Stimulated activated CD4-positive, alpha-beta T cell treated with anti-CD3 and anti-CD28 coated beads, Interleukin-1b, Interleukin-23, amount 100 ng/mL, for 24 hours (primary cell): ENCODE results near the gene NUCB1.
A peak's percentile ranks its signal among the peaks of the same experiment; 100 is the strongest.

Source experiments
- DNase-seq, 4 experiments: peaks; one replicate each; pipeline ENCODE4 v3.0.0-alpha.2; 2020; ENCODE audit warnings: low read depth in 4 of 4, low spot score in 1 of 4

The NUCB1 gene

DNA sequence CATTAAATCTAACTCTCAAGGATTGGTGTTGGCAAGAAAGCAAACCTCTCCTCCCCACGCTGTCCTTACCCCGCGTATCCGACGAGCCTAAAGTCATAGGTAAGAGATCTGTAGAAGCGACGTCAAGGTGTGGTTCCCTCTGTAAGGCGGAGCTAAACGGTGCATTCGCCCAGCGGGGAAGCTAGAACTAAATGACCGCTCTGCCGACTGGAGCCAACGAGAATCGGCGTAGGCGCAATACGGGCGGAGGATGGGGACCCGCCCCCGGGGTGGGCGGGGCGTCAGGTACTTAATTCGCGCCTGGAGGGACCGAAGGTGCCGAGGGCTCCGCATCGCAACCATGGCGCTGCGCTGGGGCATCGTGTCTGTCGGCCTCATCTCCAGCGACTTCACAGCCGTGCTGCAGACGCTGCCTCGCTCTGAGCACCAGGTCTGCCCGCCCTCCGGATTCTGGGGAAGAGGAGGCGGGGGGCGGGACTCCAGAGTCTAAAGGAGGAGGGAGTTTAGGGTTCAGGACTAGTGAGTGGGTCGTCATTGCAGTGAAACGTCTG is 33.3 kb downstream of the NUCB1 start, which contains the start of gene DHDH:
Gene DHDH (plus strand): TSS at position 318 of the 551 bp plus-strand sequence. CDS start 23 bp downstream, at position 341.
- DNase-seq, result peak; percentile 40 to 75 (median 50)

DNA sequence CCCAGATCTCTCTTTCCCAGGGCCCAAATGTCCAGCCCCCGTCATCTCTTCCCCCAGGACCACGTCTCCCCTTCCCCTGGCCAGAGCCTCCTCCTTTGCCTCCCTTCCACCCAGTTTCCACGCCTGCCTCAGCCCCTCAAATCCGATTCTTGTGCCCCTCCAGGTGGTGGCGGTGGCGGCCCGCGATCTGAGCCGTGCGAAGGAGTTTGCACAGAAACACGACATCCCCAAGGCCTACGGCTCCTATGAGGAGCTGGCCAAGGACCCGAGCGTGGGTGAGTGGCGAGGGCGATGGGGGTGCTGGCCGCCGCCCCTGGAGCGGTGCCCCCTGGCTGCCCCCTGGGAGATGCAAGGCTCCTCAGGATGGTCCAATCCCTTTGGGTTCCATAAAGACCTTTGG is 34.7 kb downstream of the NUCB1 start:
- no peak for DNase-seq

DNA sequence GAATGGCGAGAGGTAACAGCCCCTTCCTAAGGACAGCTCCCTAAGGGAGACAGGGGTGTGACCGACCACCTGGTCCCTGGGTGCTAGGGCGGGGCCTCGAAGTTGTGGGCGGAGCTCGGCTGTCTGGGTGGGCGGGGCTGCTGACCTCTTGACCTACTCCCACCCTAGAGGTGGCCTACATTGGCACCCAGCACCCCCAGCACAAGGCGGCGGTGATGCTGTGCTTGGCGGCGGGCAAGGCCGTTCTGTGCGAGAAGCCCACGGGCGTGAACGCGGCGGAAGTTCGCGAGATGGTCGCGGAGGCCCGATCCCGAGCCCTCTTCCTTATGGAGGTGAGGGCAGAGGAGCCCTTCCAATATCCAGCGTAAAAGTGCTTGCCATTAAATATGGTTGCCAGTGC is 35.8 kb downstream of the NUCB1 start:
- no peak for DNase-seq

DNA sequence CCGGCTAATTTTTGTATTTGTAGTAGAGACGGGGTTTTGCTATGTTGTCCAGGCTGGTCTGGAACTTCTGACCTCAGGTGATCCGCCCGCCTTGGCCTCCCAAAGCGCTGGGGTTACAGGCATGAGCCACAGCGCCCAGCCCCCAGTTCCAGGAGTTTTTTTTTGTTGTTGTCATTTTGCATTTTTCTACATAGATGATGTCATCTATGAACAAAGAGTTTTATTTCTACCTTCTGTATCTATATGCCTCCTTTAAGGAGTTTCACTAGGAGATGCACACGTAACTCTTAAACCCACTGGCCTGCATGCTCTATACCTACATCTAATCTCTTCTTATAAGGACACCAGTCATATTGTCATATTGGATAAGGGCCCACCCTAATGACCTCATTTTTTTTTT is 38.1 kb downstream of the NUCB1 start:
- no peak for DNase-seq

DNA sequence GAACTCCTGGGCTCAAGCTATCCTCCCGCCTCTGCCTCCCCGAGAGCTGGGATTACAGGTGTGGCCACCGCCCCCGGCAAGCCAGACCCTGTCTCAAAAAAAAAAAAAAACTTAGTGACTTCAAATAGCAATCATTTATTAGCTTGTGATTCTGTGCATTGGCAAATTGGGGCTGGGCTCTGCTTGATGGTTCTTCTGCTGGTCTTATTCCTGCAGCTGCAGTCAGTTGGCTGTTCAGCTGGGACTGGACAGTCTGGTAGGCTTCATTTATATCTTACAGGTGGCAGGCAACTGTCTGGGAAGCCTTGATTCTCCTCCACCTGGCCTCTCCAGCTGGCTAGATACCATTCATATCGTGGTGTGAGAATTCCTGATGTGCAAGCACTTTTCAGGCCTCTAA is 40.8 kb downstream of the NUCB1 start:
- no peak for DNase-seq

DNA sequence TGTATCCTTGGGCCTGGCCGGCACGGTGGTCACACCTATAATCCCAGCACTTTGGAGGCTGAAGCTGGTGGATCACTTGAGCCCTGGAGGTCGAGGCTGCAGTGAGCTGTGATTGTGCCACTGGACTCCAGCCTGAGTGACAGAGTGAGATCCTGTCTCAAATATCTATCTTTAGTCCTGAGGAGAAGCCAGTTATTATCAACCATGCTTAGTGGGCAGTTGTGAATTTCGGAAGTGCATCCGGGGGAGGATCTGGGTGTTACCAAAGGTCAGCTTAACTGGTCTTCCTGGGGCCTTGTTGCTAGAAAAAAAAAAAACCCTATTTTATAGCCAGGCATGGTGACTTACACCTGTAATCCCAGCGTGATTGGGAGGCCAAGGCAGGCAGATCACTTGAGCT is 43.0 kb downstream of the NUCB1 start:
- DNase-seq, result no peak

DNA sequence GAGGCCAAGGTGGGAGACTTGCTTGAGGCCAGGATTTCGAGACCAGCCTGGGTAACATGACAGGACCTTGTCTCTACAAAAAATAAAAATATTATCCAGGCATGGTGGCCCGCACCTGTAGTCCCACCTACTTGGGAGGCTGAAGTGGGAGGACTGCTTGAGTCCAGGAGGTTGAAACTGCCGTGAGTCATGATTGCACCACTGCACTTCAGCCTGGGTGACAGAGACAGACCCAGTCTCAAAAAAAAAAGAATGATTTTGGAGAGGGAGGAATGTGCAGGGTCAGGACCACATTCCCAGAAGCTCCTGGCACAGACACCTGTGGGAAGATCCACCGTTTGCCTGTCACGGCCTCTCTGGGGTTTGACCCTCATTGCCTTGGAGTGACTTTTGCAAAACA is 45.3 kb downstream of the NUCB1 start:
- DNase-seq, result no peak

DNA sequence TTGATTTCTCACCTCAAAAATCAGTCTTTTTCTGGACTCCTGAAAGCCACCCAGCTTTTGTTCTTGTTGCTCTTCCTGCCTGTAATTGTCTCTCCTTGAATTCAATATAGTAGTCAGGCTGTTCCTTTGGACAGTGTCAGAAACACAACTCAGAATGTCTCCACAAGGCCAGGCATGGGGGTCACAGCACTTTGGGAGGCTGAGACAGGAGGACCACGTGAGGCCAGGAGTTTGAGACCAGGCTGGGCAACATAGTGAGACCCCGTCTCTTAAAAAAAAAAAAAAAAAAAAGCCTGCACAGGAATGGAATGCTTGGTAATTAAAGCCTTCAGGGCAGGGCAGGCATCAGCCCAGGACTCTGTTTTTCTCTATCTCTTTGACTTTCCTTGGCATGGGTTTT is 45.7 kb downstream of the NUCB1 start:
- DNase-seq, result no peak

DNA sequence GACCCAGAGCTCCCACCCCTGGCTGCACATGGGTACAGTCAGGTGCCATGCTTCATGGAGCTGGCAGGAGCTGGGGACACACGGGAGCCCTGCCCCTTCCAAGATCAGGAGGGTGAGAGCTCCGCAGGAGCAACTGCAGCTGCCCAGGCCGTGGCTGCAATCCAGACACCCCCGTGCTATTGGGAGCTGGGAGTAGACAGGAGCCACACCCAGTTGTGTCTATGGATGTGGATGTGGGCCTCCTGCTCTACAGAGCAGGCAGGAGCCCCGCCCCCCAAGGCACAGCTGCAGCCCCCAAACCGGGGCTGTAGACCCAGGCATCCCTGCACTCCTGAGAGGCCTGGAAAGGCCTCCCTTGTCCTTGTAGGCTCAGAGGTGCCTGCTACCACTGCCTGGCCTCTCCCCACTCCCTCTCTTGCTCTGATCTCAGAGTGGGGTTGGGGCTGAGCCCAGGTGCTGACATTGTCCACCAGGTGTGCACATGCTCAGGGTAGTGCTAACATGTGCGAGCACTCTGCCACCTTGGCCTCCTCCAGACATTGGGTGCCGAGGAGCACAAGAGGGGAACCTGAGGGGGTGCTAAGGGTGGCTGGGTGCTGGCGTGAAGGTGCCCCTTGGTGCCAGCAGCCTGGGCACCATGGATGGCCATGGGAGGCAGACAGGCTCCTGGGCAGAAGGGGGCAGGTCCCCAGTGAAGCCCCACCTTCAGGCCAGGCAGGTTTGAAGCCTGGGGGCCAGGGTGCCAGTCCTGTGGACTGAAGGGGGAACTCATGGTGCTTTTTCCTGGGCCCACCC is 46.5 kb downstream of the NUCB1 start:
- DNase-seq, result no peak

DNA sequence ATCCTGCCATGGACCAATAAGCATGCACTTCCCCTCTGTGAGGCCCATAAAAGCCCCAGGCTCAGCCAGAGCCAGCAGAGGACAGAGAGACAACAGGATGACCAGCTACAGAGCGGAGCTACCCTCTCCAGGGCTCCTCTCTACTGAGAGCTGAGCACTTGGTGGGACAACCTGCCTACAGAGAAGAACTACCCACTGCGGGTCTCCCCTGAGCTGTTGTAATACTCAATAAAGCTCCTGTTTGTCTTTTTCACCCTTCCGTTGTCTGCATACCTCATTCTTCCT is 47.1 kb downstream of the NUCB1 start:
- no peak for DNase-seq

DNA sequence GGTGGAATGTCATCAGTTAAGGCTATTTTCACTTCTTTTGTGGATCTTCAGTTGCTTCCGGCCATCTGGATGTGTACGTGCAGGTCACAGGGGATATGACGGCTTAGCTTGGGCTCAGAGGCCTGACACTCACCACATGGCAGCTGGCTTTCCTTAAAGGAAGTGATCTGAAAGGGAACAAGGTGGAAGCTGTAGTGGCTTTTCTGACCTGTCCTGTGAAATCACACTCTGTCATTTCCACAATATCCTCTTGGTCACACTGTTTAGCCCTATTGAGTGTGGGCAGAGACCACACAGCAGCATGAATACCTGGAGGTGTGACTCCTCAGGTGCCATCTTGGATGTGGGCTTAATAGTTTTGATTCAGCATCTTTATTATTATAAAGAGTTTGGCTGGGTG is 50.0 kb downstream of the NUCB1 start:
- DNase-seq, result no peak

DNA sequence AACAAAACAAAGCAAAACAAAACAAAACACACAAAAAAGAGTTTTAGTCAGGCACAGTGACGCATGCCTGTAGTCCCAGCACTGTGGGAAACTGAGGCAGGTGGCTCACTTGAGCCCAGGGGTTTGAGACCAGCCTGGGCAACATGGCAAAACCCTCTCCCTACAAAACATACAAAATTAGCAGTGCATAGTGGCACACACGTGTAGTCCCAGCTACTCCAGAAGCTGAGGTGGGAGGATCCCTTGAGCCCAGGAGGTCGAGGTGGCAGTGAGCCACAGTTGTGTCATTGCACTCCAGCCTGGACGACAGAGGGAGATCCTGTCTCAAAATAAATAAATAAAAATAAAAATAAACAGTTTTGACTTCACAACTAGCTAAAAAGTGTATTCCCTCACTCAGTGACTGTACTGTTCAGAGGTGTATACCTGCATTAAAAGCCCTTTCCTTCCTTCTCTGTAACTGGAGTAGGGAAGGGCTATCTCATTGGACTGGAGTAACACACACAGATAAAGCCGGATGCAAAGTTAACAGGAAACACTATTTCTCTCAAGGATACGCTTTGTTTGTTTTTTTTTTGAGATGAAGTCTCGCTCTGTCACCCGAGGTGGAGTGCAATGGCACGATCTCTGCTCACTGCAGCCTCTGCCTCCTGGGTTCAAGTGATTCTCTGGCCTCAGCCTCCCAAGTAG is 50.9 kb downstream of the NUCB1 start:
- no peak for DNase-seq

DNA sequence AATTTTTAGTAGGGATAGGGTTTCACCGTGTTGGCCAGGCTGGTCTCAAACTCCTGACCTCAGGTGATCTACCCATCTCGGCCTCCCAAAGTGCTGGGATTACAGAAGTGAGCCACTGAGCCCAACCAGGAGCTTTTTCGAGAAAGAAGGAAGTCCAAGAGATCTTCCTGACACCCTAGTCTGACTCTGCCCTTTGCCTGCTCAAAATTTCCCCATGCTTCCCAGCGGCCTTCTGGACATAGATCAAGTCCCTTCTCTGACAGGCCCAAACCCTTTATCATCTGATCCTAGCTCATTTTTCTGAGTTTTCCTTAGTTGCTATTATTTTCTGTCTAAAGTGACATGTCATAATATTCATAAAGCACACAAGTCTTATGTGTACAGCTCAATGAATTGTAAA is 53.0 kb downstream of the NUCB1 start:
- no peak for DNase-seq

DNA sequence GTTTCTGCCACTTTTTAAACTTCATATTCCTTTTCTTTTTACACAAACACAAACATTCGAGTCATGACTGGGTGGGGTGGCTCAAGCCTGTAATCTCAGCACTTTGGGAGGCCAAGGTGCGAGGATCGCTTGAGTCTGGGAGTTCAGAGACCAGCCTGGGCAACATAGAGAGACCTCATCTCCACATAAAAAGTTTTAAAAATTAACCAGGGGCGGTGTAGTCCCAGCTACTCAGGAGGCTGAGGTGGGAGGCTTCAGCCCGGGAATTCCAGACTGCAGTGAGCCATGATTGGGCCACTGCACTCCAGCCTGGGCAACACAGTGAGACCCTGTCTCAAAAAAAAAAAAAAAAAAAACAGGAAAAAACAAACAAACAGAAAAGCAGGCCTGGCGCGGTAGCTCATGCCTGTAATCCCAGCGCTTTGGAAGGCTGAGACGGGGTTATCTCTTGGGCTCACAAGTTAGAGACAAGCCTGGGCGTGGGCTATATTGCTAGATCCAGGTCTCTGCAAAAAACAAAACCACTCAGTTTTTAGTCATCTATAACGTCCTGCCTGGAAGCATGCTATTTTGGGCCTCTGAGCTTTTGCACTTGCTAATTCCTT is 54.0 kb downstream of the NUCB1 start:
- no peak for DNase-seq

DNA sequence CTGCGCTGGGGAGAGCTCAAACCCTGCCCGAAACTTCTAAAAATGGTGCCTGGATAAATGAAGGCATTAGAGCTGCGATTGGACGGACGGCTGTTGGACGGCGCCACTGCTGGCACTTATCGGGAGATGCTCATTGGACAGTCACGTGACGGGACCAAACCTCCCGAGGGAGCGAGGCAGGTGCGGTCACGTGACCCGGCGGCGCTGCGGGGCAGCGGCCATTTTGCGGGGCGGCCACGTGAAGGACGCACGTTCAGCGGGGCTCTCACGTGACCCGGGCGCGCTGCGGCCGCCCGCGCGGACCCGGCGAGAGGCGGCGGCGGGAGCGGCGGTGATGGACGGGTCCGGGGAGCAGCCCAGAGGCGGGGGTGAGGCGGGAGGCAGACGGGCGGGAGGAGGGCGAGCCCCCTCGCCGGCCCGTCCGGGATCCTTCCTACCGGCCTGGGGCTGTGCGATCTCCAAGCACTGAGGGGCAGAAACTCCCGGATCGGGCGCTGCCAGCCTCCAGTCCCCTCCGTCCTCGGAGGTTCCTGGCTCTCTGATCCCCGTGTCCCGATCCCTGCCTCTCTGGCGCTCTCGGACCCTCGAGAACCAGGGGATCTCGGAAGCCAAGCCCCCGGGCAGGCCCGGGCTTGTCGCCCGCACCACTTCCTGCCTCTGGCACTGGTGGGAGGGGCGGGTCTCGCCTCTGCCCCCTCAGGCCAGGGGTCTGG is 54.6 kb downstream of the NUCB1 start, which contains the start of gene BAX:
Gene BAX (plus strand): TSS at position 281 of the 713 bp plus-strand sequence. CDS start 54 bp downstream, at position 335.
- peak; percentile 83 to 97 (median 90) for DNase-seq

DNA sequence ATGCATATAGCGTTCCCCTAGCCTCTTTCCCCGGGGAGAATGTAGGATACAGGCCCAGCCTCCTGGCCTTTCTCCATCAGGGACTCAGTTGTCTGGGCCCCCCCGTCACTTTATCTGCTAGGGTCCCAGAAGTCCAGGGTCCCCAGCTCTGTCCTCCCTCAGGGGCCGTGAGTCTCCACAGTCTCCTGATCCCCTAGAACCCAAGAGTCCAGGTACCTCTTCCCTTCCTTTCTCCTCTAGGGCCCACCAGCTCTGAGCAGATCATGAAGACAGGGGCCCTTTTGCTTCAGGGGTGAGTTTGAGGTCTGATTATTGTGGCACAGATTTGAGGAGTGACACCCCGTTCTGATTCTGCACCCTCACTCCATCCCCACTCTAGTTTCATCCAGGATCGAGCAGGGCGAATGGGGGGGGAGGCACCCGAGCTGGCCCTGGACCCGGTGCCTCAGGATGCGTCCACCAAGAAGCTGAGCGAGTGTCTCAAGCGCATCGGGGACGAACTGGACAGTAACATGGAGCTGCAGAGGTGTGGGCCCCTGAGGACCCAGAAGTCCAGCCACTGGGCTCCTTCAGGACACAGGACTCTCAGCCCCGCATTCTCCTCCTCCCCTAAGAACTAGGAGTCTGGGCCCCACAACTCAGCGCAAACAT is 55.3 kb downstream of the NUCB1 start:
- no peak for DNase-seq

DNA sequence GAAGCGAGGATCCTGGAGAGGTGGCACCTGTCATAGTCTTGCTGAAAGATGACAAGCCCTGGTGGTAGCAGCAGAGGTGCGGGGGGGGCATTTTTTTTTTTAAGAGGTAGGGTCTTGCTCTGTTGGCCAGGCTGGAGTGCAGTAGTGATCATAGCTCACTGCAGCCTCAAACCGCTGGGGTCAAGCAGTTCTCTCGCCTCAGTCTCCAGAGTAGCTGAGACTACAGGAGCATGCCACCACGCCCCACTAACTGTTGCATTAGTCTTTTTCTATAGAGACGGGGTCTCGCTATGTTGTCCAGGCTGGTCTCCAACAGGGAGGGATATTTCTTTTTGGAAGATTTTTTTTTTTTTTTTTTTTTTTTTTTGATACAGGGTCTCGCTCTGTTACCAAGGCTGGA is 57.9 kb downstream of the NUCB1 start:
- no peak for DNase-seq

DNA sequence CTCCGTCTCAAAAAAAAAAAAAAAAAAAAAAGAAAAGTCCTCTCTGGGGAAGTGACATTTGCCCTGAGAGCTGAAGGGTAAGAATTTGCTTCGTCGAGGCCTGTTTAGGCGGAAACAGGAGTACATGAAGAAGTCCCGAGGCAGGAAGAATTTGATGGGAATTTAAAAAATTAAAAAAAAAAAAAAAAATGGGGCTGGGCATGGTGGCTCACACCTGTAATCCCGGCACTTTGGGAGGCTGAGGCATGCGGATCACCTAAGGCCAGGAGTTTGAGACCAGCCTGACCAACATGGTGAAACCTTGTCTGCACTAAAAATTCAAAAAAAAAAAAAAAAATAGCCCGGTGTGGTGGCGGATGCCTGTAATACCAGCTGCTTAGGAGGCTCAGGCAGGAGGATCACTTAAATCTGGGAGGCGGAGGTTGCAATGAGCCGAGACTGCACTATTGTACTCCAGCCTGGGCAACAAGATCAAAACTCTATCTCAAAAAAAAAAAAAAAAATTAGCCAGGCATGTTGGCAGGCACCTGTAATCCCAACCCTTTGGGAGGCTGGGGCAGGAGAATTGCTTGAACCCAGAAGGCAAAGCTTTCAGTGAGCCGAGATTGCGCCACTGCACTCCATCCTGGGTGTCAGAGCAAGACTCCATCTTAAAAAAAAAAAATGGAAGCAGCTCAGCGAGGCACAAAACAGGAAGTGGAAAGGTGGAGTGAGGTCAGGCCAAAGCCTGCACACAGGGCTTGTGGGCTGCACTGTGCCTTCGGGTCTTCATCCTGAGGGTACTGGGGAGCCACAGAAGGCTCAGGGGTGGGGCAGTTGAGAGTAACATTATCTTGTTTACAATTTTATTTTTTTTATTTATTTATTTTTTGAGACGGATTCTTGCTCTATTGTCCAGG is 59.5 kb downstream of the NUCB1 start:
- DNase-seq, result no peak

DNA sequence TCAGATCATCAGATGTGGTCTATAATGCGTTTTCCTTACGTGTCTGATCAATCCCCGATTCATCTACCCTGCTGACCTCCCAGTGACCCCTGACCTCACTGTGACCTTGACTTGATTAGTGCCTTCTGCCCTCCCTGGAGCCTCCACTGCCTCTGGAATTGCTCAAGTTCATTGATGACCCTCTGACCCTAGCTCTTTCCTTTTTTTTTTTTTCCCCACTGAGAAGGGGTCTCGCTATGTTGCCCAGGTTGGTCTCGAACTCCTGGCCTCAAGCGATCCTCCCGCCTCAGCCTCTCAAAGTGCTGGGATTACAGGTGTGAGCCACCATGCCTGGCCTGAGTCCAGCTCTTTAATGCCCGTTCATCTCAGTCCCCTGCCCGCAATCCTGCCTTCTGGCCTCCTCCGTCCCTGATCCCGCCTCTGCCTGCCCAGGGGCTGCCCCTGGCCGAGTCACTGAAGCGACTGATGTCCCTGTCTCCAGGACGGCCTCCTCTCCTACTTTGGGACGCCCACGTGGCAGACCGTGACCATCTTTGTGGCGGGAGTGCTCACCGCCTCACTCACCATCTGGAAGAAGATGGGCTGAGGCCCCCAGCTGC is 61.0 kb downstream of the NUCB1 start:
- no peak for DNase-seq

DNA sequence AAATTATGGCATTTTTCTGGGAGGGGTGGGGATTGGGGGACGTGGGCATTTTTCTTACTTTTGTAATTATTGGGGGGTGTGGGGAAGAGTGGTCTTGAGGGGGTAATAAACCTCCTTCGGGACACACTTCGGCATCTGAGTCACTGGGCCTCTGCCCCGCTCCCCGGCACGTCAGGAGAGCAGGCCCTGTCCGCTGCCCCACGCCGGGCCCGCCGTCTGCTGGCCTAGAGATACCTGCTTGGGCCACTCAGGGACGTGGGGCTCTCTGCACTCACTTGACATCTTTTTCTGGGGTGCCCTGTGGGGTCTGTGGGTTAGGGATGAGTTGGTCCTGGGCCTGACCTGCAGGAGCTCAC is 61.5 kb downstream of the NUCB1 start:
- DNase-seq, result no peak
